ENCODE data around the gene PRRG4.

- TF ChIP-seq NR3C1 (CRISPR knock-in tag; conservative IDR thresholded peaks at IDR 0.05; ENCODE audit: low read depth), result no peak
- TF ChIP-seq ATF3 (CRISPR knock-in tag; conservative IDR thresholded peaks at IDR 0.05), result no peak
- no peak for TF ChIP-seq ESRRA (CRISPR knock-in tag; IDR thresholded peaks at IDR 0.05; ENCODE audit: borderline replicate concordance)
- no peak for TF ChIP-seq E2F1 (CRISPR knock-in tag; IDR thresholded peaks at IDR 0.05)
- no peak; the same call in none of the 2 replicates for TF ChIP-seq SP1 (CRISPR knock-in tag; conservative IDR thresholded peaks at IDR 0.05)
- no peak for TF ChIP-seq CTCF (IDR thresholded peaks at IDR 0.05)
- TF ChIP-seq NFYB (CRISPR knock-in tag; conservative IDR thresholded peaks at IDR 0.05; ENCODE audit: low read depth), result no peak
- TF ChIP-seq ETV6 (CRISPR knock-in tag; IDR thresholded peaks at IDR 0.05), result no peak
- no peak for TF ChIP-seq ARID4B (CRISPR knock-in tag; IDR thresholded peaks at IDR 0.05; ENCODE audit: borderline replicate concordance)
- TF ChIP-seq CREB1 (CRISPR knock-in tag; IDR thresholded peaks at IDR 0.05), result no peak
Observed at GRCh38 chr11:32891657-32892354, 62.1 kb downstream of the PRRG4 start.
